ACHN (cell line): ENCODE data around the gene PRSS16.

ENCODE experiments used
- DNase-seq: peaks from one replicate; pipeline ENCODE4 v3.0.0-alpha.2; 2015
- in situ Hi-C: cut with HindIII; loops from 2 replicates; pipeline ENCODE4 v1.10.0; 2017; ENCODE audit warnings: low sequenced_read_pairs, low pct_ligation_motif_present, low pct_unique_long_range_greater_than_20kb

Gene PRSS16

GRCh38 chr6:27303613-27304272, 56.2 kb downstream of the PRSS16 start:
- in situ Hi-C loops: no loop called here
- no peak for DNase-seq
